Measurements from ENCODE around the gene PGBD5.

The PGBD5 gene

DNA sequence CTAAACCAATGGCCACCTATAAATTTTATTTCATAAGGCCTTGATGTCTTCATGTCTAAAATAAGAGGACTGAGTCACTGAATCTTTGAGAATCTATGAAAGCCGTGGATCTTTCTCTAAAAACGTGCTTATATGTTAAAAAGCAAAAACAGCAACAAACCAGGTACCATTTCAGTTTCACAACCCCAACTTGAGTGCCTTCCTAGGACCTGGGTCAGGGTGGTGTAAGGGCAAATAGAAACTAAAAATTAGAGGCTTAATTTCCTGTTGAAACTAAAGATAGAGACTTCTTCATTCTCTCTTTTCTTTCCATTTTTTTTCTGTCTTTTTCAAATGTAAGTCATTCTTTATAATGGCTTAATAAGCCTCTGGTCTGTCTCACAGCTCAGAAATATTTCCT lies 27.2 kb upstream of the PGBD5 start:
- TF ChIP-seq, protein P1, sequence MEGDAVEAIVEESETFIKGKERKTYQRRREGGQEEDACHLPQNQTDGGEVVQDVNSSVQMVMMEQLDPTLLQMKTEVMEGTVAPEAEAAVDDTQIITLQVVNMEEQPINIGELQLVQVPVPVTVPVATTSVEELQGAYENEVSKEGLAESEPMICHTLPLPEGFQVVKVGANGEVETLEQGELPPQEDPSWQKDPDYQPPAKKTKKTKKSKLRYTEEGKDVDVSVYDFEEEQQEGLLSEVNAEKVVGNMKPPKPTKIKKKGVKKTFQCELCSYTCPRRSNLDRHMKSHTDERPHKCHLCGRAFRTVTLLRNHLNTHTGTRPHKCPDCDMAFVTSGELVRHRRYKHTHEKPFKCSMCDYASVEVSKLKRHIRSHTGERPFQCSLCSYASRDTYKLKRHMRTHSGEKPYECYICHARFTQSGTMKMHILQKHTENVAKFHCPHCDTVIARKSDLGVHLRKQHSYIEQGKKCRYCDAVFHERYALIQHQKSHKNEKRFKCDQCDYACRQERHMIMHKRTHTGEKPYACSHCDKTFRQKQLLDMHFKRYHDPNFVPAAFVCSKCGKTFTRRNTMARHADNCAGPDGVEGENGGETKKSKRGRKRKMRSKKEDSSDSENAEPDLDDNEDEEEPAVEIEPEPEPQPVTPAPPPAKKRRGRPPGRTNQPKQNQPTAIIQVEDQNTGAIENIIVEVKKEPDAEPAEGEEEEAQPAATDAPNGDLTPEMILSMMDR (IDR thresholded peaks at IDR 0.05; ENCODE audit: low read depth, low read length, missing control alignments): no peak

DNA sequence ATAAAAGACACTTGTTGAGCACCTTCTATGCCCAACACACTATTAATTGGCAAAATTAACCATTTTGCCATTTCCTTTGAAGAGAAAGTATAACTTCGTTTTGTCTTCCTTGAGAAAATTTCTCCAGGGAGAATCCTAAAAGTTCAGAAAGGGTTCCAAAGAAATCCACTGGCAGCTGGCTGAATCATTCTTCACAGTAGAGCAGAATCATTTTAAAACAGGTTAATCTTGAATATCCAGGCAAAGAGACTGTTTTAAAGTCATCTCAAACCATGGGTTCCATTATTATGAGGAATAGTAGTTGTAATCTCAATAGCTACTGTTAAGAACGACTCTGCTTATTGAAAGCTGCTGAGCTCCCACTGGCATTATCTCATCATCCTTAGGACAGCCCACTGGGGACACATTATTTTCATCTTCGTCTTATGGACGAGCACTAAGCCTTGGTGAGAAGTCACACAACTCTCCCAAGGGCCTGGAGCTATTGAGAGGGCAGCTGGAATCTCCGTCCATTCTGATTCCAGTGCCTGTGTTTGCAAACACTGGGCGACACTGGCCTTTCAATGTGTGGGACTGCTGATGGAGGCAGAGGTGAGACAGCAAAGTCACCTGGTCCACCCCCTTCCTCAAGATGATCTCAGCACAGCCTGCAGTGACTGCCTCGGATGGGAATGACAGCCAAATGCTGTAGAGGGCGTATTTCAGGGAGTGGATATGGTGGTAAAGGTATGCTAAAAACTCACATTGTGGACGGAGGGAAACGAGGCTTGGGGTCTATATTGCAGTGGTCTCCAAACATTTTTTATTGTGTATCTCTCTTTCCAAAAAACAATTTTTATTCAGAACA lies 15.3 kb upstream of the PGBD5 start:
- no peak overlapping the region for H3K27ac ChIP-seq
- TF ChIP-seq, protein P1 (IDR thresholded peaks at IDR 0.05; ENCODE audit: low read depth, low read length, missing control alignments): no peak
- H3K4me3 ChIP-seq (ENCODE audit: low read depth, low read length): no peak overlapping the region
- H3K27me3 ChIP-seq (replicated peaks): no peaks in the 10 kb centered on the region
- in situ Hi-C loops (cut with HindIII; ENCODE audit: low pct_ligation_motif_present, low sequenced_read_pairs): no loop called here
- no peak for DNase-seq
- no peaks in the 10 kb centered on the region for H3K36me3 ChIP-seq (replicated peaks)

More for the DNA sequence above, 27.2 kb upstream of the PGBD5 start:
- Histone ChIP-seq H3K36me3 (replicated peaks) (no peaks in the 10 kb centered on the region), H3K27me3 (replicated peaks) (no peaks in the 10 kb centered on the region), H3K4me3 (ENCODE audit: low read depth, low read length) (no peak overlapping the region), H3K27ac (no peak overlapping the region)
- in situ Hi-C loops (cut with HindIII; ENCODE audit: low pct_ligation_motif_present, low sequenced_read_pairs): no loop called here
- DNase-seq: no peak

DNA sequence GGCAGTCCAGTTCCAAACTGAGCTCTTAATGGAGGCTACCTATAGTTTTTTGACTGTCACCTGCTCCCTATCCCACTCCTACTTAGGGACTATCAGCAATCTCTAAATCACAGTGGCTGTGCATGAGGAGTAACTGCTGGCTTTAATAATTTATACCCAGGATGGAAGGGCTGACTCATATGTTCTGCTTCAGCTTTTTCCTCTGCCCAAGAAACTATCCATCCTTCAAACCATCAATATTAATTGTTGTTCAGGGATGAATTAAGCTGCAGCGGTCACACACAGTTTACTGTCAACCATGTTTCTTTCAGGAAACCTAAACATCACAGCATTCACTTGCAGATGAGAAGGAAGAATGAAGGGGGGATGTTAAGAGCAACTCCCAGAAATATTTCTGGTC lies 9.0 kb upstream of the PGBD5 start:
- Histone ChIP-seq H3K36me3 (replicated peaks) (no peaks in the 10 kb centered on the region), H3K4me3 (ENCODE audit: low read depth, low read length) (no peak overlapping the region), H3K27me3 (replicated peaks) (no peaks in the 10 kb centered on the region), H3K27ac (no peak overlapping the region)
- in situ Hi-C loops (cut with HindIII; ENCODE audit: low pct_ligation_motif_present, low sequenced_read_pairs): no loop called here
- TF ChIP-seq, protein P1 (IDR thresholded peaks at IDR 0.05; ENCODE audit: low read depth, low read length, missing control alignments): no peak
- DNase-seq: no peak

DNA sequence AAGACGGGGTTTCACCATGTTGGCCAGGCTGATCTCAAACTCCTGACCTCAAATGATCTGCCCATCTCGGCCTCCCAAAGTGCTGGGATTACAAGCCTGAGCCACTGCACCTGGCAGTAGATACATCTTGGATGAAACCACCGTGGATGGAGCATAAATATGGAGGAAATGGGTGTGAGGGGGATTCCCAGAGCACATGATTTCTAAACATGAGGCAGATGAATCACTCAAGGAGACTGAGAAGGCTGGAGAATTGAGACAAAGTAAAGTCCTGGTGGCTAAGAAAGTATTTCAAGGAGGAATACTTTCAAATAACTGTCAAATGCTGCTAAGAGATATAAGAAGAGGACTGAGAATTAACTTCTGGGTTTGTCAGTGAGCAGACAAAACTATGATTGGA lies 5.4 kb upstream of the PGBD5 start:
- no peak overlapping the region for H3K27ac ChIP-seq
- in situ Hi-C loops (cut with HindIII; ENCODE audit: low pct_ligation_motif_present, low sequenced_read_pairs): no loop called here
- H3K4me3 ChIP-seq (ENCODE audit: low read depth, low read length): no peak overlapping the region
- H3K36me3 ChIP-seq (replicated peaks): no peaks in the 10 kb centered on the region
- no peak for DNase-seq
- H3K27me3 ChIP-seq (replicated peaks): peaks cover 5% of the 10 kb centered on the region
- TF ChIP-seq, protein P1 (IDR thresholded peaks at IDR 0.05; ENCODE audit: low read depth, low read length, missing control alignments): no peak

DNA sequence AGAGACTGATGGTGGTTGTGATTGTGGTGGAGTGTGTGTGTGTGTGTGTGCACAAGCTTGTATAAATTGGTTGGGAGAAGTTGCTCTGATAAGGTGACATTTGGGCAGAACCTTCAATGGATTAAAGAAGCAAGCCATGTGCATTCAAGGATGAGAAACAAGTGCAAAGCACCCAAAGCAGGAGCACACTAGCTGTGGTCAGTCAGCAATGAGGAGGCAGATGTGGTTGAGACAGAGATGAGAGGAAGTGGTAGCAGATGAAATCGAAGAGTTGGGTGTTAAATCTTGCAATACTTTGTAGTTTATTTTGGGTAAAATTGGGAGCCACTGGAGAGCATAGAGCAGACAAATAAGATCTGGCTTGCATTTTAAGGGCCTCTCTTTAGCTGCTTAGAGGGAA lies 4.4 kb upstream of the PGBD5 start:
- TF ChIP-seq, protein P1 (IDR thresholded peaks at IDR 0.05; ENCODE audit: low read depth, low read length, missing control alignments): no peak
- peaks cover 6% of the 10 kb centered on the region for H3K27me3 ChIP-seq (replicated peaks)
- no peak overlapping the region for H3K4me3 ChIP-seq (ENCODE audit: low read depth, low read length)
- no peak overlapping the region for H3K27ac ChIP-seq
- in situ Hi-C loops (cut with HindIII; ENCODE audit: low pct_ligation_motif_present, low sequenced_read_pairs): no loop called here
- DNase-seq: no peak
- H3K36me3 ChIP-seq (replicated peaks): no peaks in the 10 kb centered on the region

Data from brain microvascular endothelial cell (primary cell).